GM12878 (cell line): ENCODE data around the gene NUB1. TPM values are rescaled to one million over a fixed set of nuclear protein-coding genes. Genes with fewer than 3 reads are reported as not detected.

ENCODE experiments used
- ATAC-seq: fragments of 200-7000 bp; cut with Tn5 transposase; 3 replicates; pipeline ENCODE4 v1.9.1; 2020; ENCODE audit warnings: mild to moderate bottlenecking, moderate library complexity
- BruUV-seq: library from RNA; stranded (reverse); fragments of 400-500 nt; replicated peaks from 2 replicates; lab custom pipeline; 2021; lab: Mats Ljungman, UMichigan
- CTCF ChIA-PET: fragments of 300-600 bp; sonication (Branson Sonifier 250); formaldehyde crosslinking; extraction: SDS; loops from one replicate; lab custom pipeline; 2021; ENCODE audit warnings: inconsistent platforms; lab: Yijun Ruan, JAX
- POLR2A ChIA-PET: fragments of 350-600 bp; formaldehyde crosslinking; extraction: SDS; loops from one replicate; lab custom pipeline; 2021; ENCODE audit warnings: inconsistent platforms; lab: Charles Lee
- RAD21 ChIA-PET: fragments of 300-600 bp; sonication (Branson Sonifier 250); formaldehyde crosslinking; loops from one replicate; lab custom pipeline; 2023; ENCODE audit warnings: antibody characterized with exemption; ENCODE audit not compliant: unreplicated experiment; lab: Charles Lee
- SMC1A ChIA-PET: fragments of 300-600 bp; sonication (Branson Sonifier 250); formaldehyde crosslinking; loops from one replicate; lab custom pipeline; 2023; ENCODE audit not compliant: unreplicated experiment, uncharacterized antibody; lab: Charles Lee
- DNase-seq: peaks from one replicate; pipeline ENCODE4 v3.0.0-alpha.2; 2011; ENCODE audit warnings: low read depth, low spot score
- FAIRE-seq: peaks from 3 replicates; lab custom pipeline; 2011; peaks lifted over from hg19 to GRCh38; lab: Jason Lieb, UNC
- H2AFZ ChIP-seq: 2 replicates; pipeline ENCODE4 v1.6.0; 2011; ENCODE audit warnings: low read depth, low read length, control low read depth; ENCODE audit not compliant: control insufficient read depth
- H3K27ac ChIP-seq: 2 replicates; pipeline ENCODE4 v1.5.1; 2011; ENCODE audit warnings: control low read depth; ENCODE audit not compliant: control insufficient read depth, insufficient read depth
- H3K27me3 ChIP-seq, 2 experiments: replicated peaks in 1 of 2; 2 replicates each; pipeline versions ENCODE4 v1.6.0 to v1.6.1; 2011; ENCODE audit warnings: low read length in 1 of 2; ENCODE audit not compliant: control insufficient read depth in 2 of 2, insufficient read depth in 2 of 2
- H3K36me3 ChIP-seq, 2 experiments: 2 replicates each; pipeline ENCODE4 v1.5.1; 2011; ENCODE audit warnings: low read length in 1 of 2; ENCODE audit not compliant: control insufficient read depth in 2 of 2, insufficient read depth in 2 of 2
- H3K4me1 ChIP-seq: 2 replicates; pipeline ENCODE4 v1.6.1; 2011; ENCODE audit warnings: mild to moderate bottlenecking, low read length, moderate library complexity, mixed read lengths; ENCODE audit not compliant: control insufficient read depth, insufficient read depth
- H3K4me2 ChIP-seq: 2 replicates; pipeline ENCODE4 v1.6.0; 2011; ENCODE audit warnings: control low read depth; ENCODE audit not compliant: control insufficient read depth, insufficient read depth
- H3K4me3 ChIP-seq: fragments of 200-600 bp; sonication (generic); 2 replicates; pipeline ENCODE4 v1.5.1; 2016
- H3K79me2 ChIP-seq: 2 replicates; pipeline ENCODE4 v1.6.0; 2011; ENCODE audit warnings: low read length; ENCODE audit not compliant: control insufficient read depth, insufficient read depth
- H3K9ac ChIP-seq: 2 replicates; pipeline ENCODE4 v1.8.0; 2011; ENCODE audit warnings: low read length, control low read depth, mixed read lengths; ENCODE audit not compliant: control insufficient read depth, insufficient read depth
- H3K9me3 ChIP-seq: replicated peaks from 3 replicates; pipeline ENCODE4 v1.5.1; 2011; ENCODE audit warnings: mild to moderate bottlenecking, low read length; ENCODE audit not compliant: control insufficient read depth, insufficient read depth
- H4K20me1 ChIP-seq: 2 replicates; pipeline ENCODE4 v1.6.0; 2011; ENCODE audit not compliant: control insufficient read depth, insufficient read depth
- FOXK2 ChIP-seq: fragments of 450-650 bp; IDR thresholded peaks from 2 replicates; pipeline ENCODE4 v1.6.1; 2017; ENCODE audit warnings: mild to moderate bottlenecking, moderate library complexity
- GABPA ChIP-seq: IDR thresholded peaks from 2 replicates; pipeline ENCODE4 v1.6.1; 2014; ENCODE audit warnings: antibody characterized with exemption, low read depth, mild to moderate bottlenecking, inconsistent platforms
- IKZF2 ChIP-seq, 2 experiments: fragments of 450-650 bp; IDR thresholded peaks; 2 replicates each; pipeline ENCODE4 v1.6.1; 2017; ENCODE audit warnings: mild to moderate bottlenecking in 2 of 2, moderate library complexity in 2 of 2
- JUNB ChIP-seq: IDR thresholded peaks from 2 replicates; pipeline ENCODE4 v1.6.1; 2016; ENCODE audit warnings: antibody characterized with exemption, mild to moderate bottlenecking
- PAX5 ChIP-seq: IDR thresholded peaks from 2 replicates; pipeline ENCODE4 v1.6.1; 2011; ENCODE audit warnings: low read depth, low read length, borderline replicate concordance
- RCOR1 ChIP-seq: conservative IDR thresholded peaks from 2 replicates; pipeline ENCODE4 v1.6.1; 2012; ENCODE audit warnings: low read depth, low read length, improper control_type of control experiment
- SP1 ChIP-seq: IDR thresholded peaks from one replicate; pipeline ENCODE4 v1.6.1; 2011; ENCODE audit warnings: low read depth, low read length
- TAF1 ChIP-seq: IDR thresholded peaks from 2 replicates; pipeline ENCODE4 v1.6.1; 2011; ENCODE audit warnings: mild to moderate bottlenecking, low read depth, low read length, borderline replicate concordance
- TARDBP ChIP-seq: IDR thresholded peaks from 2 replicates; pipeline ENCODE4 v1.6.1; 2016; ENCODE audit warnings: borderline replicate concordance
- ZZZ3 ChIP-seq: IDR thresholded peaks from 2 replicates; pipeline ENCODE4 v1.6.1; 2011; ENCODE audit warnings: low read depth; ENCODE audit not compliant: control insufficient read depth, insufficient read length
- WGBS: methylation state at CpG from one replicate; pipeline ENCODE4 v1.1.6; 2016; ENCODE audit warnings: low lambda C conversion rate; ENCODE audit not compliant: insufficient replicate concordance, insufficient coverage; ENCODE audit errors: missing lambda C conversion rate; 5-methylcytosine and 5-hydroxymethylcytosine counted together
- in situ Hi-C: fragments of 300-500 bp; cut with MboI; formaldehyde crosslinking; loops from 9 replicates; pipeline ENCODE4 v1.14.3; 2018; ENCODE audit warnings: mixed read lengths
- intact Hi-C: fragments of 100-400 bp; cut with micrococcal nuclease; formaldehyde crosslinking; loops from one replicate; pipeline ENCODE4 v1.14.2; 2022; ENCODE audit not compliant: unreplicated experiment
- polyA plus RNA-seq, 11 experiments: library from polyadenylated mRNA; depleted of rRNA in 4 of 11; unstranded in 6 of 11; stranded (reverse) in 5 of 11; fragments of >200 nt; fragmentation: Nextera tagmentation in 4 of 11; fragmentation: Illumina TruSeq in 1 of 11; extraction: Ambion mirVana in 4 of 11; extraction: Trizol in 1 of 11; gene quantifications; 1 replicate in 1 of 11; 2 replicates in 10 of 11; pipeline versions ENCODE4 v1.2.1 to v1.2.3, GENCODE V29; 2011 to 2016; ENCODE audit warnings: inconsistent platforms in 2 of 11, missing spikeins in 2 of 11, low read depth in 1 of 11
- total RNA-seq, 4 experiments: library from RNA; depleted of rRNA in 3 of 4; stranded (reverse); fragments of >200 nt in 3 of 4; fragmentation: Illumina TruSeq in 1 of 4; extraction: Trizol in 1 of 4; gene quantifications; 2 replicates each; pipeline versions ENCODE4 v1.2.1 to v1.2.3, GENCODE V29; 2013 to 2021
- TF ChIP-seq, protein P1 (sequence below): fragments of 150-350 bp; IDR thresholded peaks from 2 replicates; pipeline ENCODE4 v1.6.1; 2014; ENCODE audit warnings: mild to moderate bottlenecking, low read depth, low read length

NUB1 gene
- total and polyA plus RNA-seq, 10 of the 15 experiments (the other 5 are each of a cell fraction or from before 2014, with no cell fraction given) = 24.1 to 102 (median 49.0) TPM

DNA sequence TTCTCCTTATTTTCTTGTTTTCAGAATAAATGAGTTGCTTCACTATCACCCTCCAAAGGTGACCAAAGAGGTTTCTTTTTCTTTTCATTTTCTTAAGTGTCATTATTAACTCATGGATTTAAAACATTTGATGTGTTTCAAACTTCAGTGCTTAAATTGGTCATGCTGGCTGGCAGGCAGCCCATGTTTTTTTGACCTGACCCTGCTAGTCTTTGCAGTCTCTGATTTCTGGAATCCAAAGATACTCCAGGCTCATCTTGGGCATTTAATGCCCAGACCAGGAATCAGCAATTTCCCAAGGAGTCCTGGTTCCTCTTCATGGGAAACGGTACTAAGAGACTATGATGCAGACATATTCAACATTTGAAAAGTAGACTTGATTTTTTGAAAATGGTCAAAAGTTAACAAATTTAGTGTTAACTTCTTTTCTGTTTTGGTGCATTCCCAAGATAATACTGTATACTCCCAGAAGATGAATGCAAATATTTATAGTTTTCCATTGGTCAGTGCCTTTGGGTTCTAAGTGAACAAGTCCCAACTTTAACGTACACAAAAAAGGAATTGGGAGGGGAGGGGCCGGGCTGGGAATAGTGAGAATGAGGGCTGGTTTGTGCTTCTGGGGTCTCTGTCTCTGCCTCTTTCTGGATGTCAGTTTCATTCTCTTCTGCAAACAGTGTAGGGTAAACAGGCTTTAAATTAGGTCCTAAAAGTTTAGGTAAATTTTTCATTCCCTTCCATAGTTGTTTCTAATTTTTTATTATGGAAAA, 19.8 kb downstream of the NUB1 start:
- no peaks in the 10 kb centered on the region for H3K79me2 ChIP-seq
- H3K27me3 ChIP-seq = no peaks in the 10 kb centered on the region
- TF ChIP-seq, protein P1, sequence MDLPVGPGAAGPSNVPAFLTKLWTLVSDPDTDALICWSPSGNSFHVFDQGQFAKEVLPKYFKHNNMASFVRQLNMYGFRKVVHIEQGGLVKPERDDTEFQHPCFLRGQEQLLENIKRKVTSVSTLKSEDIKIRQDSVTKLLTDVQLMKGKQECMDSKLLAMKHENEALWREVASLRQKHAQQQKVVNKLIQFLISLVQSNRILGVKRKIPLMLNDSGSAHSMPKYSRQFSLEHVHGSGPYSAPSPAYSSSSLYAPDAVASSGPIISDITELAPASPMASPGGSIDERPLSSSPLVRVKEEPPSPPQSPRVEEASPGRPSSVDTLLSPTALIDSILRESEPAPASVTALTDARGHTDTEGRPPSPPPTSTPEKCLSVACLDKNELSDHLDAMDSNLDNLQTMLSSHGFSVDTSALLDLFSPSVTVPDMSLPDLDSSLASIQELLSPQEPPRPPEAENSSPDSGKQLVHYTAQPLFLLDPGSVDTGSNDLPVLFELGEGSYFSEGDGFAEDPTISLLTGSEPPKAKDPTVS = no peak
- TF ChIP-seq RCOR1 (no peak), IKZF2 (IDR thresholded peaks at IDR 0.05) (no peak), ZZZ3 (no peak), FOXK2 (no peak), SP1 (no peak), TARDBP (no peak), PAX5 (no peak), JUNB (no peak), GABPA (no peak), TAF1 (no peak)
- H2AFZ ChIP-seq = no peak overlapping the region
- H4K20me1 ChIP-seq = no peaks in the 10 kb centered on the region
- H3K4me2 ChIP-seq = no peak overlapping the region
- no peak overlapping the region for H3K9ac ChIP-seq
- no peak overlapping the region for H3K4me3 ChIP-seq
- DNase-seq (no peak), FAIRE-seq (no peak), ATAC-seq (no peak)
- H3K9me3 ChIP-seq = no peaks in the 10 kb centered on the region; the same call in 1 of the 3 replicates
- in situ Hi-C loops (loop anchor here (10.0 kb wide), 1 partner anchor 83 kb away; the partner anchor contains the start of gene CRYGN), intact Hi-C loops (no loop called here)
- no peak overlapping the region for H3K27ac ChIP-seq
- 98% methylated on average over 3 of the region's 3 CpGs for WGBS
- H3K36me3 ChIP-seq = peaks cover 4 to 22% of the 10 kb centered on the region in 2 experiments
- ChIA-PET SMC1A (interaction anchor here (1.2 to 1.3 kb wide), 3 partner anchors 10 kb away, joined by 4 to 7 read pairs (median 4); no protein-coding TSS in a partner anchor), POLR2A (no interaction called here), RAD21 (no interaction called here), CTCF (interaction anchor here (0.7 to 3.1 kb wide), 4 partner anchors 9 to 271 kb away, joined by 3 to 20 read pairs (median 4); no protein-coding TSS in a partner anchor)
- no TSS peak for BruUV-seq
- H3K4me1 ChIP-seq = no peaks in the 10 kb centered on the region
